GM12878 (cell line): ENCODE results near the gene KCNJ14. TPM values are rescaled to one million over a fixed set of nuclear protein-coding genes. Genes with fewer than 3 reads are reported as not detected.

Source experiments
- ATF7 ChIP-seq: fragments of 450-650 bp; IDR thresholded peaks from 2 replicates; pipeline ENCODE4 v1.6.1; 2016; ENCODE audit warnings: low read depth, mild to moderate bottlenecking
- BHLHE40 ChIP-seq, 2 experiments: fragments of 450-650 bp in 1 of 2; IDR thresholded peaks; 2 replicates each; pipeline ENCODE4 v1.6.1; 2011 to 2017; ENCODE audit warnings: low read depth in 2 of 2, borderline replicate concordance in 1 of 2, improper control_type of control experiment in 1 of 2, low read length in 1 of 2, mild to moderate bottlenecking in 1 of 2
- CTCF ChIP-seq, 3 experiments: IDR thresholded peaks in 2 of 3; conservative IDR thresholded peaks in 1 of 3; 2 replicates each; pipeline ENCODE4 v1.5.1; 2011; ENCODE audit warnings: low read depth in 3 of 3, low read length in 3 of 3, mild to moderate bottlenecking in 3 of 3, control low read depth in 2 of 3, moderate library complexity in 2 of 3, inconsistent platforms in 1 of 3, mixed read lengths in 1 of 3; ENCODE audit not compliant: control insufficient read depth in 2 of 3, insufficient read depth in 1 of 3; ENCODE audit errors: extremely low read depth in 1 of 3
- E4F1 ChIP-seq: fragments of 450-650 bp; IDR thresholded peaks from 2 replicates; pipeline ENCODE4 v1.6.1; 2018; ENCODE audit warnings: borderline replicate concordance, mild to moderate bottlenecking; ENCODE audit not compliant: partially characterized antibody
- ETV6 ChIP-seq, 2 experiments: fragments of 450-650 bp in 1 of 2; IDR thresholded peaks in 1 of 2; conservative IDR thresholded peaks in 1 of 2; 2 replicates each; pipeline ENCODE4 v1.6.1; 2014; ENCODE audit warnings: antibody characterized with exemption in 1 of 2, borderline replicate concordance in 1 of 2, low read depth in 1 of 2, mild to moderate bottlenecking in 1 of 2, moderate library complexity in 1 of 2
- EZH2 ChIP-seq: IDR thresholded peaks from 2 replicates; pipeline ENCODE4 v1.6.1; 2012; ENCODE audit warnings: low read depth, mild to moderate bottlenecking, control low read depth, inconsistent platforms, low read length, borderline replicate concordance; ENCODE audit not compliant: control insufficient read depth
- IRF5 ChIP-seq: fragments of 450-650 bp; IDR thresholded peaks from 2 replicates; pipeline ENCODE4 v1.6.1; 2017; ENCODE audit warnings: borderline replicate concordance
- JUNB ChIP-seq: IDR thresholded peaks from 2 replicates; pipeline ENCODE4 v1.6.1; 2016; ENCODE audit warnings: antibody characterized with exemption, mild to moderate bottlenecking
- KDM1A ChIP-seq: fragments of 200-600 bp; sonication (generic); IDR thresholded peaks from 2 replicates; pipeline ENCODE4 v1.6.1; 2016; ENCODE audit warnings: borderline replicate concordance
- MEF2B ChIP-seq: fragments of 450-650 bp; IDR thresholded peaks from 2 replicates; pipeline ENCODE4 v1.6.1; 2018; ENCODE audit warnings: mild to moderate bottlenecking, moderate library complexity; ENCODE audit not compliant: partially characterized antibody, poor library complexity, severe bottlenecking
- MTA2 ChIP-seq: fragments of 450-650 bp; IDR thresholded peaks from 2 replicates; pipeline ENCODE4 v1.6.1; 2016; ENCODE audit warnings: low read depth, mild to moderate bottlenecking, moderate library complexity
- MYC ChIP-seq: IDR thresholded peaks from 2 replicates; pipeline ENCODE4 v1.6.1; 2011; ENCODE audit warnings: mild to moderate bottlenecking, low read length, moderate library complexity, inconsistent platforms; ENCODE audit not compliant: insufficient read depth, insufficient replicate concordance, insufficient read length, severe bottlenecking
- NFYA ChIP-seq: IDR thresholded peaks from 2 replicates; pipeline ENCODE4 v1.6.1; 2011; ENCODE audit warnings: low read depth, mild to moderate bottlenecking, low read length, improper control_type of control experiment, borderline replicate concordance
- NRF1 ChIP-seq: conservative IDR thresholded peaks from 2 replicates; pipeline ENCODE4 v1.6.1; 2011; ENCODE audit warnings: mild to moderate bottlenecking, low read depth, low read length, improper control_type of control experiment
- POLR2A ChIP-seq: IDR thresholded peaks from 2 replicates; pipeline ENCODE4 v1.6.1; 2011; ENCODE audit warnings: low read depth, mild to moderate bottlenecking, low read length
- RUNX3 ChIP-seq: IDR thresholded peaks from 2 replicates; pipeline ENCODE4 v1.6.1; 2012; ENCODE audit warnings: low read length, inconsistent platforms
- SIX5 ChIP-seq: IDR thresholded peaks from 2 replicates; pipeline ENCODE4 v1.6.1; 2011; ENCODE audit warnings: mild to moderate bottlenecking, low read depth, low read length, moderate library complexity; ENCODE audit not compliant: severe bottlenecking
- YBX1 ChIP-seq: fragments of 450-650 bp; IDR thresholded peaks from 2 replicates; pipeline ENCODE4 v1.6.1; 2016; ENCODE audit warnings: antibody characterized with exemption
- ZNF384 ChIP-seq: IDR thresholded peaks from 2 replicates; pipeline ENCODE4 v1.6.1; 2012; ENCODE audit warnings: low read depth, mild to moderate bottlenecking, low read length, improper control_type of control experiment, borderline replicate concordance
- ZSCAN29 ChIP-seq: fragments of 450-650 bp; IDR thresholded peaks from 2 replicates; pipeline ENCODE4 v1.6.1; 2017; ENCODE audit warnings: mild to moderate bottlenecking, moderate library complexity
- polyA plus RNA-seq, 11 experiments: library from polyadenylated mRNA; depleted of rRNA in 4 of 11; unstranded in 6 of 11; stranded (reverse) in 5 of 11; fragments of >200 nt; fragmentation: Nextera tagmentation in 4 of 11; fragmentation: Illumina TruSeq in 1 of 11; extraction: Ambion mirVana in 4 of 11; extraction: Trizol in 1 of 11; gene quantifications; 1 replicate in 1 of 11; 2 replicates in 10 of 11; pipeline versions ENCODE4 v1.2.1 to v1.2.3, GENCODE V29; 2011 to 2016; ENCODE audit warnings: inconsistent platforms in 2 of 11, missing spikeins in 2 of 11, low read depth in 1 of 11
- total RNA-seq, 4 experiments: library from RNA; depleted of rRNA in 3 of 4; stranded (reverse); fragments of >200 nt in 3 of 4; fragmentation: Illumina TruSeq in 1 of 4; extraction: Trizol in 1 of 4; gene quantifications; 2 replicates each; pipeline versions ENCODE4 v1.2.1 to v1.2.3, GENCODE V29; 2013 to 2021
- TF ChIP-seq, protein P1 (sequence below): fragments of 450-650 bp; formaldehyde crosslinking; IDR thresholded peaks from 2 replicates; pipeline ENCODE4 v1.5.0; 2022; ENCODE audit warnings: mild to moderate bottlenecking, missing genetic modification characterization

Gene KCNJ14
- total and polyA plus RNA-seq, 10 of the 15 experiments (the other 5 are each of a cell fraction or from before 2014, with no cell fraction given): 0.24 to 1.4 (median 0.42) TPM

DNA sequence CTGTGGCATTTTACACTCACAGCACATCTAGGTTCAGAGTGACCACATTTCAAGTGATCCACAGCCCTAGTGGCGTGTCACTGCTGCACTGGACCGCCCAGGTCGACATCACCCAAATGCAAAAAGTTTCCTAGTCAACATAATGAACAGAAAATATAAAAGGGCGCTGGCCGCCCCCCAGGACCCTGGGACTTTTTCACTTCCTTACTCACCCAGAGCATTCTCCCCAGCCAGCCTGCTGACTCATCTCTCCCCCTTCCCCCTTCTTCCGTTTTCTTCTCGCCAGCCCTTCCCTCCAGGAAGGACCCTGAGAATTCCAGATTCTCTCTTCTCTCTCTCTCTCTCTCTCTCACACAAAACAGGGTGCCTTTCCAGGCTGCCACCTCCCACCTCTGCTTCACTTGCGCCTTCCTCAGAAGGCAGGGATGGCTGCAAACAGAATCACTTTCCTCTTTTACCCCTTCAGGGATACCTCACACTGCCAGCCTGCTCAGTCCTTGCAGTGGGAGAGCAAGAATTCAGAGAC, 30.6 kb upstream of the KCNJ14 start (continued):
- TF ChIP-seq KDM1A (no peak), BHLHE40 (IDR thresholded peaks at IDR 0.05; ENCODE audit: borderline replicate concordance in 1 of 2, low read depth in 2 of 2, low read length in 1 of 2) (no peak), JUNB (peak; percentile 65), NRF1 (no peak), MEF2B (peak; percentile 35), ZSCAN29 (no peak), CTCF (IDR thresholded peaks at IDR 0.05 in 2 of 3, conservative IDR thresholded peaks at IDR 0.05 in 1 of 3; ENCODE audit: control insufficient read depth in 2 of 3, extremely low read depth in 1 of 3, insufficient read depth in 1 of 3, low read depth in 3 of 3, low read length in 3 of 3) (no peak), ETV6 (conservative IDR thresholded peaks at IDR 0.05 in 1 of 2, IDR thresholded peaks at IDR 0.05 in 1 of 2; ENCODE audit: borderline replicate concordance in 1 of 2, low read depth in 1 of 2) (no peak), NFYA (no peak), ZNF384 (no peak), POLR2A (no peak), RUNX3 (peak; percentile 29; the same call in 1 of the 2 replicates), EZH2 (no peak), E4F1 (no peak), SIX5 (no peak), MYC (no peak), MTA2 (peak; percentile 47; the same call in 1 of the 2 replicates), IRF5 (no peak), YBX1 (no peak), ATF7 (0 out of 2 replicates have a peak, but pooled peaks have one; percentile 50)
- TF ChIP-seq, protein P1, sequence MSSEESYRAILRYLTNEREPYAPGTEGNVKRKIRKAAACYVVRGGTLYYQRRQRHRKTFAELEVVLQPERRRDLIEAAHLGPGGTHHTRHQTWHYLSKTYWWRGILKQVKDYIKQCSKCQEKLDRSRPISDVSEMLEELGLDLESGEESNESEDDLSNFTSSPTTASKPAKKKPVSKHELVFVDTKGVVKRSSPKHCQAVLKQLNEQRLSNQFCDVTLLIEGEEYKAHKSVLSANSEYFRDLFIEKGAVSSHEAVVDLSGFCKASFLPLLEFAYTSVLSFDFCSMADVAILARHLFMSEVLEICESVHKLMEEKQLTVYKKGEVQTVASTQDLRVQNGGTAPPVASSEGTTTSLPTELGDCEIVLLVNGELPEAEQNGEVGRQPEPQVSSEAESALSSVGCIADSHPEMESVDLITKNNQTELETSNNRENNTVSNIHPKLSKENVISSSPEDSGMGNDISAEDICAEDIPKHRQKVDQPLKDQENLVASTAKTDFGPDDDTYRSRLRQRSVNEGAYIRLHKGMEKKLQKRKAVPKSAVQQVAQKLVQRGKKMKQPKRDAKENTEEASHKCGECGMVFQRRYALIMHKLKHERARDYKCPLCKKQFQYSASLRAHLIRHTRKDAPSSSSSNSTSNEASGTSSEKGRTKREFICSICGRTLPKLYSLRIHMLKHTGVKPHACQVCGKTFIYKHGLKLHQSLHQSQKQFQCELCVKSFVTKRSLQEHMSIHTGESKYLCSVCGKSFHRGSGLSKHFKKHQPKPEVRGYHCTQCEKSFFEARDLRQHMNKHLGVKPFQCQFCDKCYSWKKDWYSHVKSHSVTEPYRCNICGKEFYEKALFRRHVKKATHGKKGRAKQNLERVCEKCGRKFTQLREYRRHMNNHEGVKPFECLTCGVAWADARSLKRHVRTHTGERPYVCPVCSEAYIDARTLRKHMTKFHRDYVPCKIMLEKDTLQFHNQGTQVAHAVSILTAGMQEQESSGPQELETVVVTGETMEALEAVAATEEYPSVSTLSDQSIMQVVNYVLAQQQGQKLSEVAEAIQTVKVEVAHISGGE: no peak
